ENCODE data around the gene RXRA. TPM values are rescaled to one million over a fixed set of nuclear protein-coding genes. Genes with fewer than 3 reads are reported as not detected.

RXRA gene
- polyA plus RNA-seq, 3 donors = 15.8 to 91.0 (median 23.2) TPM

DNA sequence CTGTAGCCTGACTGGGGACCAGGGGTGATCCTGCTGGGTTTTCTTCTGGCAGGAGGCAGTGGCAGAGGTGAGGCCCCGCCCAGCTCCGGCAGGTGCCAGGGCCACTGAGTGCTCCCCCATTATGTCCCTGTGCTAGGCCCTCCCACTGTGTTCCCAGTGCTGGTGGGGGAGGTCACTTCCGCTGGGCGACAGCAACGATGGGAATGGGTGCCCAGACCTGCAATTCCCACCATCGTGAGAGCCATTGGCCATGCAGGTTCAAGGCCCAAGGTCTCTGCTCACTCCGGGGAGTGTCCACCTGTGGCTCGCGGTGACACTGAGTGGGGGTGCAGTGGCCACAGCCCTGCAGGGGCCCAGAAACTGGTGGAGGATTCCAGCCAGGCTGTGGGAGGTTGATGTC, 98.6 kb downstream of the RXRA start:
- H3K4me3 Mint-ChIP-seq = no peak overlapping the region
- intact Hi-C loops (cut with micrococcal nuclease) = no loop called here

DNA sequence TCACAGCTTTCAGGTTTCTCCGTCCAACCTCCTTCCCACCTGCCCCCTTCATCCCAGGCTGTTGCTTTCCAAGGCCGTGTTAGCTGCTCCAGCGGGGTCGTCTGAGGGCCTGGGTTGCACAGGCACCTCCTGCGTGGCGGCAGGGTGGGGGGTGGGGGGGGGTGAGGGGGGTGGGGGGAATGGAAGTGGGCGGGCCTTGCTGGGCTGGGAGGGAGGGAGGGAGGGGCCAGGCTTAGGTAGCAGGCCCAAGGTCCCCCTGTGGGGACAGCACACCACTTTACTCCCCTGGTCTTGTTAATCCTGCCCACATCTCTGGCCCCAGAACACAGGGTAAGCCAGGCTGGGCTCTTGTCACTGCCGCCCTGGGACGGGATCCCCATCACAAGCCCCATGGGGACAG, 99.1 kb downstream of the RXRA start:
- no peaks in the 10 kb centered on the region for H3K4me1 ChIP-seq (ENCODE audit: control insufficient read depth in 1 of 2, insufficient read depth in 2 of 2, low read length in 2 of 2)
- H3K9me3 ChIP-seq (replicated peaks in 1 of 2; ENCODE audit: control insufficient read depth in 1 of 2, insufficient read depth in 1 of 2, low read length in 2 of 2) = no peaks in the 10 kb centered on the region
- Mint-ChIP-seq H3K9me3 (no peaks in the 10 kb centered on the region), H3K36me3 (peaks cover 58 to 96% of the 10 kb centered on the region in 2 donors), H3K27me3 (ENCODE audit: low read depth in 3 of 3) (no peaks in the 10 kb centered on the region), H3K27ac (no peak overlapping the region), H3K4me3 (no peak overlapping the region), H3K4me1 (no peaks in the 10 kb centered on the region)
- no peak overlapping the region for H3K9ac ChIP-seq (ENCODE audit: insufficient read depth, low read length, poor library complexity, severe bottlenecking)
- no peak overlapping the region for H3K4me3 ChIP-seq (replicated peaks in 1 of 3; ENCODE audit: low read depth in 2 of 3, low read length in 3 of 3)
- no peaks in the 10 kb centered on the region for H3K27me3 ChIP-seq (ENCODE audit: control insufficient read depth in 2 of 2, insufficient read depth in 2 of 2, low read length in 2 of 2)
- intact Hi-C loops (cut with micrococcal nuclease) = no loop called here
- no peak for DNase-seq
- peak overlapping the region in 1 of 2 donors; percentile 14 for H3K27ac ChIP-seq (ENCODE audit: low read depth in 1 of 2, low read length in 2 of 2)
- no peak overlapping the region for H2AFZ ChIP-seq (ENCODE audit: insufficient read depth, low read depth, low read length, poor library complexity, severe bottlenecking)
- no peak overlapping the region for H3K4me2 ChIP-seq (replicated peaks; ENCODE audit: extremely low read depth, low read length, poor library complexity, severe bottlenecking)
- peaks cover 98% of the 10 kb centered on the region for H4K20me1 ChIP-seq (ENCODE audit: insufficient read depth, low read length)
- WGBS (ENCODE audit: insufficient coverage) = 100% methylated on average over 1 of the region's 9 CpGs
- H3K79me2 ChIP-seq (ENCODE audit: insufficient read depth, low read length) = peaks cover 9% of the 10 kb centered on the region
- peaks cover 81 to 99% of the 10 kb centered on the region in 2 donors for H3K36me3 ChIP-seq (replicated peaks in 1 of 2; ENCODE audit: control insufficient read depth in 1 of 2, insufficient read depth in 2 of 2, low read length in 2 of 2)
- TF ChIP-seq, protein P1, sequence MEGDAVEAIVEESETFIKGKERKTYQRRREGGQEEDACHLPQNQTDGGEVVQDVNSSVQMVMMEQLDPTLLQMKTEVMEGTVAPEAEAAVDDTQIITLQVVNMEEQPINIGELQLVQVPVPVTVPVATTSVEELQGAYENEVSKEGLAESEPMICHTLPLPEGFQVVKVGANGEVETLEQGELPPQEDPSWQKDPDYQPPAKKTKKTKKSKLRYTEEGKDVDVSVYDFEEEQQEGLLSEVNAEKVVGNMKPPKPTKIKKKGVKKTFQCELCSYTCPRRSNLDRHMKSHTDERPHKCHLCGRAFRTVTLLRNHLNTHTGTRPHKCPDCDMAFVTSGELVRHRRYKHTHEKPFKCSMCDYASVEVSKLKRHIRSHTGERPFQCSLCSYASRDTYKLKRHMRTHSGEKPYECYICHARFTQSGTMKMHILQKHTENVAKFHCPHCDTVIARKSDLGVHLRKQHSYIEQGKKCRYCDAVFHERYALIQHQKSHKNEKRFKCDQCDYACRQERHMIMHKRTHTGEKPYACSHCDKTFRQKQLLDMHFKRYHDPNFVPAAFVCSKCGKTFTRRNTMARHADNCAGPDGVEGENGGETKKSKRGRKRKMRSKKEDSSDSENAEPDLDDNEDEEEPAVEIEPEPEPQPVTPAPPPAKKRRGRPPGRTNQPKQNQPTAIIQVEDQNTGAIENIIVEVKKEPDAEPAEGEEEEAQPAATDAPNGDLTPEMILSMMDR (IDR thresholded peaks at IDR 0.05) = no peak

More for the DNA sequence above, 98.6 kb downstream of the RXRA start:
- Histone ChIP-seq H2AFZ (ENCODE audit: insufficient read depth, low read depth, low read length, poor library complexity, severe bottlenecking) (no peak overlapping the region), H4K20me1 (ENCODE audit: insufficient read depth, low read length) (peaks cover 99% of the 10 kb centered on the region), H3K27ac (ENCODE audit: low read depth in 1 of 2, low read length in 2 of 2) (peak overlapping the region in 1 of 2 donors; percentile 50), H3K9me3 (replicated peaks in 1 of 2; ENCODE audit: control insufficient read depth in 1 of 2, insufficient read depth in 1 of 2, low read length in 2 of 2) (no peaks in the 10 kb centered on the region), H3K9ac (ENCODE audit: insufficient read depth, low read length, poor library complexity, severe bottlenecking) (no peak overlapping the region), H3K36me3 (replicated peaks in 1 of 2; ENCODE audit: control insufficient read depth in 1 of 2, insufficient read depth in 2 of 2, low read length in 2 of 2) (peaks cover 81 to 99% of the 10 kb centered on the region in 2 donors), H3K4me2 (replicated peaks; ENCODE audit: extremely low read depth, low read length, poor library complexity, severe bottlenecking) (no peak overlapping the region), H3K4me1 (ENCODE audit: control insufficient read depth in 1 of 2, insufficient read depth in 2 of 2, low read length in 2 of 2) (no peaks in the 10 kb centered on the region), H3K27me3 (ENCODE audit: control insufficient read depth in 2 of 2, insufficient read depth in 2 of 2, low read length in 2 of 2) (no peaks in the 10 kb centered on the region), H3K79me2 (ENCODE audit: insufficient read depth, low read length) (peaks cover 9% of the 10 kb centered on the region), H3K4me3 (replicated peaks in 1 of 3; ENCODE audit: low read depth in 2 of 3, low read length in 3 of 3) (no peak overlapping the region)
- no peaks in the 10 kb centered on the region for H3K9me3 Mint-ChIP-seq
- H3K4me1 Mint-ChIP-seq = no peaks in the 10 kb centered on the region
- TF ChIP-seq, protein P1 (IDR thresholded peaks at IDR 0.05) = no peak
- 94% methylated on average over 9 of the region's 9 CpGs for WGBS (ENCODE audit: insufficient coverage)
- peaks cover 58 to 96% of the 10 kb centered on the region in 2 donors for H3K36me3 Mint-ChIP-seq
- peak overlapping the region in 1 of 7 donors; percentile 66 for H3K27ac Mint-ChIP-seq
- no peak for DNase-seq
- no peaks in the 10 kb centered on the region for H3K27me3 Mint-ChIP-seq (ENCODE audit: low read depth in 3 of 3)
